ENCODE results near the gene CEMIP2. TPM values are rescaled to one million over a fixed set of nuclear protein-coding genes. Genes with fewer than 3 reads are reported as not detected.

Gene CEMIP2
- total and polyA plus RNA-seq, 2 of the 13 experiments (the other 11 are each of a cell fraction or from before 2014, with no cell fraction given): 94.3 to 128 TPM

DNA sequence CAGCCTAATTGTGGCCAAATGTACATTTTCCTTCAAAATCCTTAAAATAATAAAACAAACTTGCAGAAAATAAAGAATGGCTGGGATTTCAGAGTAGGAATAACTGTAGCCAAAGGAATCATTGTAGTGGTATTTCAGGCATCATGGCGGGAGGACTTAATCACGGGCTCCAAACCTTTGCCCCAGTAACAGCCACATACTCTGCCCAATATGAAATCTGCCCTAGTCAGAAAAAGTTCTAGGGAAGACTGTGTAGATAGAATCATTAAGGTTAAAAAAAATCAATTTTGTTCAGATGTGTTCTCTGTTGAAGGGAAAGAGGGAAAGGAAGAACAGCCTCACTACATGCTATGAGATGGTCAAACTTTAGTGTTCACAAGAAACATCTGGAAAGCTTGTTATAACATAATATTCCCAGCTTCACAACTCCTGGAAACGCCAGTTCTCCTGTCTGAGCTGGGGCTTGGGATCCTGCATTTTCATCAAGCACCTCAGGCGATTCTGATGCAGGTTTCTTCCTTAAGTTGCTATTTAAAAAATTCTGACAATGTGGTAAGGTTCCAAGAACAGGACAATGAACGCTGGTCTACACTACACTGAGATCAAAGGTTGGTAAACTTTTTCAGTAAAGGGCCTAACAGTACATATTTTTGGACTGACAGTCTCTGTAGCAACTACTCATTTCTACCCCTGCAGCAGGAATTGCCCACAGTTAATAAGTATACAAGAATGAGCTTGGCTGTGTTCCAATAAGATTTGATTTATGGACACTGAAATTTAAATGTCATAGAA is 87.9 kb downstream of the CEMIP2 start (continued):
- TF ChIP-seq MLLT10 (CRISPR knock-in tag; IDR thresholded peaks at IDR 0.05): no peak
- no peak for TF ChIP-seq ARID4A (CRISPR knock-in tag; IDR thresholded peaks at IDR 0.05; ENCODE audit: borderline replicate concordance)
- TF ChIP-seq DR1 (CRISPR knock-in tag; IDR thresholded peaks at IDR 0.05): no peak
- TF ChIP-seq RFX1 (IDR thresholded peaks at IDR 0.05): no peak
- TF ChIP-seq, protein P1, sequence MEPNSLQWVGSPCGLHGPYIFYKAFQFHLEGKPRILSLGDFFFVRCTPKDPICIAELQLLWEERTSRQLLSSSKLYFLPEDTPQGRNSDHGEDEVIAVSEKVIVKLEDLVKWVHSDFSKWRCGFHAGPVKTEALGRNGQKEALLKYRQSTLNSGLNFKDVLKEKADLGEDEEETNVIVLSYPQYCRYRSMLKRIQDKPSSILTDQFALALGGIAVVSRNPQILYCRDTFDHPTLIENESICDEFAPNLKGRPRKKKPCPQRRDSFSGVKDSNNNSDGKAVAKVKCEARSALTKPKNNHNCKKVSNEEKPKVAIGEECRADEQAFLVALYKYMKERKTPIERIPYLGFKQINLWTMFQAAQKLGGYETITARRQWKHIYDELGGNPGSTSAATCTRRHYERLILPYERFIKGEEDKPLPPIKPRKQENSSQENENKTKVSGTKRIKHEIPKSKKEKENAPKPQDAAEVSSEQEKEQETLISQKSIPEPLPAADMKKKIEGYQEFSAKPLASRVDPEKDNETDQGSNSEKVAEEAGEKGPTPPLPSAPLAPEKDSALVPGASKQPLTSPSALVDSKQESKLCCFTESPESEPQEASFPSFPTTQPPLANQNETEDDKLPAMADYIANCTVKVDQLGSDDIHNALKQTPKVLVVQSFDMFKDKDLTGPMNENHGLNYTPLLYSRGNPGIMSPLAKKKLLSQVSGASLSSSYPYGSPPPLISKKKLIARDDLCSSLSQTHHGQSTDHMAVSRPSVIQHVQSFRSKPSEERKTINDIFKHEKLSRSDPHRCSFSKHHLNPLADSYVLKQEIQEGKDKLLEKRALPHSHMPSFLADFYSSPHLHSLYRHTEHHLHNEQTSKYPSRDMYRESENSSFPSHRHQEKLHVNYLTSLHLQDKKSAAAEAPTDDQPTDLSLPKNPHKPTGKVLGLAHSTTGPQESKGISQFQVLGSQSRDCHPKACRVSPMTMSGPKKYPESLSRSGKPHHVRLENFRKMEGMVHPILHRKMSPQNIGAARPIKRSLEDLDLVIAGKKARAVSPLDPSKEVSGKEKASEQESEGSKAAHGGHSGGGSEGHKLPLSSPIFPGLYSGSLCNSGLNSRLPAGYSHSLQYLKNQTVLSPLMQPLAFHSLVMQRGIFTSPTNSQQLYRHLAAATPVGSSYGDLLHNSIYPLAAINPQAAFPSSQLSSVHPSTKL (CRISPR knock-in tag; IDR thresholded peaks at IDR 0.05): peak; percentile 86
- TF ChIP-seq SCMH1 (CRISPR knock-in tag; IDR thresholded peaks at IDR 0.05; ENCODE audit: borderline replicate concordance): no peak
- no peak for TF ChIP-seq ZSCAN29 (CRISPR knock-in tag; conservative IDR thresholded peaks at IDR 0.05)
- no peak for TF ChIP-seq TFDP1 (CRISPR knock-in tag; IDR thresholded peaks at IDR 0.05; ENCODE audit: borderline replicate concordance)
- TF ChIP-seq ZNF891 (CRISPR knock-in tag; IDR thresholded peaks at IDR 0.05): no peak
- TF ChIP-seq PAWR (CRISPR knock-in tag; IDR thresholded peaks at IDR 0.05; ENCODE audit: borderline replicate concordance): no peak
- TF ChIP-seq ZNF329 (CRISPR knock-in tag; IDR thresholded peaks at IDR 0.05; ENCODE audit: low read depth): no peak
- peak; percentile 34; the same call in 1 of the 2 replicates for TF ChIP-seq BCL6 (CRISPR knock-in tag; IDR thresholded peaks at IDR 0.05)
- TF ChIP-seq POLR2AphosphoS2 (IDR thresholded peaks at IDR 0.05; ENCODE audit: low read depth, low read length): no peak
- TF ChIP-seq ZNF850 (CRISPR knock-in tag; conservative IDR thresholded peaks at IDR 0.05): no peak
- TF ChIP-seq ZFY (CRISPR knock-in tag; IDR thresholded peaks at IDR 0.05): no peak
- no peak for TF ChIP-seq ONECUT2 (CRISPR knock-in tag; IDR thresholded peaks at IDR 0.05)
- TF ChIP-seq MED13 (CRISPR knock-in tag; IDR thresholded peaks at IDR 0.05): no peak
- TF ChIP-seq ZNF260 (CRISPR knock-in tag; IDR thresholded peaks at IDR 0.05; ENCODE audit: borderline replicate concordance, low read depth): no peak
- no peak for TF ChIP-seq STAG1 (CRISPR knock-in tag; IDR thresholded peaks at IDR 0.05)
- TF ChIP-seq ATF7-NPFF (CRISPR knock-in tag; IDR thresholded peaks at IDR 0.05; ENCODE audit: low read depth): no peak
- no peak for TF ChIP-seq ZNF124 (CRISPR knock-in tag; IDR thresholded peaks at IDR 0.05)
